NB4 (cell line): ENCODE measurements around the gene ZNF70.
"Not testable (repeated sequence)": the region's sequence is repeated elsewhere in the genome, so short reads cannot be mapped to it uniquely, and the experiment has no call there.

Source experiments
- DNase-seq: peaks from one replicate; pipeline ENCODE4 v3.0.0; 2010; ENCODE audit warnings: low read depth
- H3K4me3 ChIP-seq: one replicate; pipeline ENCODE4 v1.5.1; 2011; ENCODE audit warnings: mild to moderate bottlenecking, low read depth, low read length, moderate library complexity
- MYC ChIP-seq: IDR thresholded peaks from 2 replicates; pipeline ENCODE4 v1.6.1; 2011; ENCODE audit warnings: low read depth, low read length
- POLR2A ChIP-seq: IDR thresholded peaks from 2 replicates; pipeline ENCODE4 v1.6.1; 2011; ENCODE audit warnings: mild to moderate bottlenecking; ENCODE audit not compliant: insufficient read length; ENCODE audit errors: extremely low read depth
- TF ChIP-seq, protein P1 (sequence below): IDR thresholded peaks from 2 replicates; pipeline ENCODE4 v1.6.1; 2011; ENCODE audit warnings: low read depth, low read length
- TF ChIP-seq, protein P2 (sequence below): IDR thresholded peaks from one replicate; pipeline ENCODE4 v1.5.1; 2012; ENCODE audit warnings: low read depth, low read length

The ZNF70 gene

DNA sequence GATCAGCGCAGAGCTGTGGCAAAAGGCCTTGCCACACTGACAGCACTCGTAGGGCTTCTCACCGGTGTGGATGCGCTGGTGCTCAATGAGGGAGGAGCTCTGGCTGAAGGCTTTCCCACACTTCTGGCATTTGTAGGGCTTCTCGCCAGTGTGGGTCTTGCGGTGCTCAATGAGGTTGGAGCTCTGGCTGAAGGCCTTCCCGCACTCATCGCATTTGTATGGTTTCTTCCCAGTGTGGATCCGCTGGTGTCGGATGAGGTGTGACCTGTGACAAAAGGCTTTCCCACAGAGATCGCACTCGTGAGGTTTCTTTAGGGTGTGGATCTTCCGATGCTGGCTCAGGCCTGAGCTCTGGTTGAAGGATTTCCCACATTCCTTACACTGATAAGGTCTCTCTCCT is 6.9 kb downstream of the ZNF70 start:
- DNase-seq = no peak
- no peak for TF ChIP-seq POLR2A
- TF ChIP-seq, protein P1, sequence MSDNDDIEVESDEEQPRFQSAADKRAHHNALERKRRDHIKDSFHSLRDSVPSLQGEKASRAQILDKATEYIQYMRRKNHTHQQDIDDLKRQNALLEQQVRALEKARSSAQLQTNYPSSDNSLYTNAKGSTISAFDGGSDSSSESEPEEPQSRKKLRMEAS = no peak
- TF ChIP-seq MYC = no peak
- TF ChIP-seq, protein P2, sequence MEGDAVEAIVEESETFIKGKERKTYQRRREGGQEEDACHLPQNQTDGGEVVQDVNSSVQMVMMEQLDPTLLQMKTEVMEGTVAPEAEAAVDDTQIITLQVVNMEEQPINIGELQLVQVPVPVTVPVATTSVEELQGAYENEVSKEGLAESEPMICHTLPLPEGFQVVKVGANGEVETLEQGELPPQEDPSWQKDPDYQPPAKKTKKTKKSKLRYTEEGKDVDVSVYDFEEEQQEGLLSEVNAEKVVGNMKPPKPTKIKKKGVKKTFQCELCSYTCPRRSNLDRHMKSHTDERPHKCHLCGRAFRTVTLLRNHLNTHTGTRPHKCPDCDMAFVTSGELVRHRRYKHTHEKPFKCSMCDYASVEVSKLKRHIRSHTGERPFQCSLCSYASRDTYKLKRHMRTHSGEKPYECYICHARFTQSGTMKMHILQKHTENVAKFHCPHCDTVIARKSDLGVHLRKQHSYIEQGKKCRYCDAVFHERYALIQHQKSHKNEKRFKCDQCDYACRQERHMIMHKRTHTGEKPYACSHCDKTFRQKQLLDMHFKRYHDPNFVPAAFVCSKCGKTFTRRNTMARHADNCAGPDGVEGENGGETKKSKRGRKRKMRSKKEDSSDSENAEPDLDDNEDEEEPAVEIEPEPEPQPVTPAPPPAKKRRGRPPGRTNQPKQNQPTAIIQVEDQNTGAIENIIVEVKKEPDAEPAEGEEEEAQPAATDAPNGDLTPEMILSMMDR = no peak
- no peak overlapping the region for H3K4me3 ChIP-seq

GRCh38 chr22:23743303-23743705 is 7.6 kb downstream of the ZNF70 start:
- DNase-seq = no peak
- TF ChIP-seq, protein P2 = no peak
- TF ChIP-seq, protein P1 = no peak
- TF ChIP-seq MYC = no peak
- TF ChIP-seq POLR2A = no peak
- no peak overlapping the region for H3K4me3 ChIP-seq

GRCh38 chr22:23742505-23743264 is 8.2 kb downstream of the ZNF70 start:
- TF ChIP-seq POLR2A (no peak), MYC (no peak)
- TF ChIP-seq, protein P1 = no peak
- TF ChIP-seq, protein P2 = no peak
- no peak for DNase-seq

GRCh38 chr22:23737696-23738095 is 13.2 kb downstream of the ZNF70 start:
- TF ChIP-seq, protein P1 = no peak
- TF ChIP-seq MYC (no peak), POLR2A (no peak)
- TF ChIP-seq, protein P2 = no peak
- H3K4me3 ChIP-seq = no peak overlapping the region
- no peak for DNase-seq

More at GRCh38 chr22:23742505-23743264, 8.2 kb downstream of the ZNF70 start:
- no peak overlapping the region for H3K4me3 ChIP-seq

DNA sequence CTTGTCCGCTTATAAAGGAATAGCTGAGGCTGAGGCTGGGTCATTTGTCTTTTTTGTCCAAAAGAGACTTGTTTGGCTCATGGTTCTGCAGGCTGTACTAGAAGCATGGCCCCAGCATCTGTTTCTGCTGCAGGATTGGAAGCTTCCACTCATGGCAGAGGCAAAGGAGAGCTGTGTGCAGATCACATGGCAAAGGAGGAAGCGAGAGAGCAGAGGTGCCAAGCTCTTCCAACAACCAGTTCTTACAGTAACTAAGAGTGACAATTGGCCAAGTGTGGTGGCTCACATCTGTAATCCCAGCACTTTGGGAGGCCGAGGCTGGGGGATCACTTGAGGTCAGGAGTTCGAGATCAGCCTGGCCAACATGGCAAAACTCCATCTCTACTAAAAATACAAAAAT is 22.8 kb downstream of the ZNF70 start:
- not testable (repeated sequence) for DNase-seq, H3K4me3 ChIP-seq

DNA sequence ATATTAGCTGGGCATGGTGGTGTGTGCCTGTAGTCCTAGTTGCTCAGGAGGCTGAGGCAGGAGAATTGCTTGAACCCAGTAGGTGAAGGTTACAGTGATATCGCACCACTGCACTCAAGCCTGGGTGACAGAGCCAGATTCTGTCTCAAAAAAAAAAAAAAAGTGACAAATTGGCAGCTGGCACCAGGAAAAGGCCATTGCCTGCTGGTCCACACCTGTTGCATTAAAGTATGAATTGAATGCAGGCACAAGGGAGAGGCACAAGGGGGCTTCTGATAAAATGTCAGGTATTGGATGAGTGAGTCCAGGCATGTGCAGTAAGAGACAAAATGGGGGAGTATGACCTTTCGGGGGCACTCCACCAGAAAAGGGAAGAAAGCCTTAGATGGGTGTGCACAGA is 28.2 kb downstream of the ZNF70 start:
- TF ChIP-seq MYC = no peak
- TF ChIP-seq, protein P1 = no peak
- no peak for TF ChIP-seq POLR2A
- TF ChIP-seq, protein P2 = no peak
- DNase-seq = no peak
- no peak overlapping the region for H3K4me3 ChIP-seq
